Measurements from ENCODE around the gene XRCC3.

Gene XRCC3

GRCh38 chr14:103663506-103663905 is 51.7 kb downstream of the XRCC3 start:
- no peak overlapping the region for H3K9ac ChIP-seq (ENCODE audit: low read length)
- H3K4me2 ChIP-seq (ENCODE audit: low read length), result no peak overlapping the region
- no peak overlapping the region for H3K56ac ChIP-seq (ENCODE audit: low read length)
- H3K23ac ChIP-seq (ENCODE audit: low read length), result no peak overlapping the region
- H4K5ac ChIP-seq (ENCODE audit: low read length), result no peak overlapping the region
- no peak overlapping the region for H3K27ac ChIP-seq (ENCODE audit: low read depth, low read length)
- H3K4me1 ChIP-seq (ENCODE audit: control insufficient read depth, low read depth, low read length), result no peaks in the 10 kb centered on the region
- no peak for DNase-seq
- no peak overlapping the region for H2BK15ac ChIP-seq (replicated peaks; ENCODE audit: low read depth)
- no peak overlapping the region for H3K4me3 ChIP-seq (ENCODE audit: low read length)
- H3K79me2 ChIP-seq (ENCODE audit: control insufficient read depth, insufficient read depth, low read length), result peaks cover 2% of the 10 kb centered on the region
- no peak overlapping the region for H2BK120ac ChIP-seq (ENCODE audit: low read depth, low read length)
- H4K8ac ChIP-seq (ENCODE audit: low read depth, low read length), result no peak overlapping the region
- H3K36me3 ChIP-seq (ENCODE audit: control insufficient read depth, insufficient read depth, low read length), result peaks cover 16% of the 10 kb centered on the region
- no peak overlapping the region for H2AK5ac ChIP-seq (ENCODE audit: low read length)
- H3K79me1 ChIP-seq (ENCODE audit: low read length), result peaks cover 16% of the 10 kb centered on the region
- no peak overlapping the region for H3K18ac ChIP-seq (ENCODE audit: low read length)
- WGBS (ENCODE audit: extremely low coverage, insufficient coverage, low lambda C conversion rate), result no CpG with 5 or more reads among the region's 13 CpGs
- no peak overlapping the region for H3K4ac ChIP-seq (ENCODE audit: low read depth, low read length)
- no peak overlapping the region for H2BK5ac ChIP-seq (ENCODE audit: low read length)
- H3K27me3 ChIP-seq (ENCODE audit: insufficient read depth, low read length, poor library complexity), result no peaks in the 10 kb centered on the region

DNA sequence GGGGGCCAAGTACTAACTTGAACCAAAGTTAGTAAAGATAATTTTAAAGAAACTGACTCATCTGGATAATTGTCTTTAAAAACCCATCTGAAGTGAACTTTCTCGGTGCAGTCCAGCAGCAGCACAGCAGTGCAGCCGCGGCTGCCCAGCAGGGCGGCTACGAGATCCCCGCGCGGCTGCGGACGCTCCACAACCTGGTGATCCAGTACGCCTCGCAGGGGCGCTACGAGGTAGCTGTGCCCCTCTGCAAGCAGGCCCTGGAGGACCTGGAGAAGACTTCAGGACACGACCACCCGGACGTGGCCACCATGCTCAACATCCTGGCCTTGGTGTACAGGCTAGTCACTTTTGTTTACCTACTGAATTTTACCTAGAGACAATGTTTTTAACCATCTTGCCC is 52.7 kb downstream of the XRCC3 start:
- H2BK5ac ChIP-seq (ENCODE audit: low read length), result no peak overlapping the region
- H2AK5ac ChIP-seq (ENCODE audit: low read length), result no peak overlapping the region
- no peak overlapping the region for H3K18ac ChIP-seq (ENCODE audit: low read length)
- no peak overlapping the region for H4K5ac ChIP-seq (ENCODE audit: low read length)
- peaks cover 4% of the 10 kb centered on the region for H3K79me2 ChIP-seq (ENCODE audit: control insufficient read depth, insufficient read depth, low read length)
- no peak overlapping the region for H3K56ac ChIP-seq (ENCODE audit: low read length)
- no peak overlapping the region for H3K23ac ChIP-seq (ENCODE audit: low read length)
- H3K4me1 ChIP-seq (ENCODE audit: control insufficient read depth, low read depth, low read length), result no peaks in the 10 kb centered on the region
- no peak overlapping the region for H2BK15ac ChIP-seq (replicated peaks; ENCODE audit: low read depth)
- no CpG with 5 or more reads among the region's 17 CpGs for WGBS (ENCODE audit: extremely low coverage, insufficient coverage, low lambda C conversion rate)
- no peak overlapping the region for H4K8ac ChIP-seq (ENCODE audit: low read depth, low read length)
- no peak overlapping the region for H3K4me2 ChIP-seq (ENCODE audit: low read length)
- no peak overlapping the region for H3K9ac ChIP-seq (ENCODE audit: low read length)
- no peak overlapping the region for H3K4me3 ChIP-seq (ENCODE audit: low read length)
- no peak overlapping the region for H3K4ac ChIP-seq (ENCODE audit: low read depth, low read length)
- no peak for DNase-seq
- peaks cover 15% of the 10 kb centered on the region for H3K79me1 ChIP-seq (ENCODE audit: low read length)
- no peaks in the 10 kb centered on the region for H3K27me3 ChIP-seq (ENCODE audit: insufficient read depth, low read length, poor library complexity)
- H2BK120ac ChIP-seq (ENCODE audit: low read depth, low read length), result no peak overlapping the region
- H3K36me3 ChIP-seq (ENCODE audit: control insufficient read depth, insufficient read depth, low read length), result peaks cover 18% of the 10 kb centered on the region
- H3K27ac ChIP-seq (ENCODE audit: low read depth, low read length), result no peak overlapping the region

- Histone ChIP-seq H3K79me2 (ENCODE audit: control insufficient read depth, insufficient read depth, low read length) (peaks cover 4% of the 10 kb centered on the region), H3K18ac (ENCODE audit: low read length) (no peak overlapping the region), H4K5ac (ENCODE audit: low read length) (no peak overlapping the region), H3K4ac (ENCODE audit: low read depth, low read length) (no peak overlapping the region), H3K79me1 (ENCODE audit: low read length) (peaks cover 18% of the 10 kb centered on the region), H3K4me2 (ENCODE audit: low read length) (no peak overlapping the region), H3K36me3 (ENCODE audit: control insufficient read depth, insufficient read depth, low read length) (peaks cover 20% of the 10 kb centered on the region), H2BK120ac (ENCODE audit: low read depth, low read length) (no peak overlapping the region), H2BK15ac (replicated peaks; ENCODE audit: low read depth) (no peak overlapping the region), H4K8ac (ENCODE audit: low read depth, low read length) (no peak overlapping the region), H3K27ac (ENCODE audit: low read depth, low read length) (no peak overlapping the region), H3K9ac (ENCODE audit: low read length) (no peak overlapping the region), H3K23ac (ENCODE audit: low read length) (no peak overlapping the region), H3K56ac (ENCODE audit: low read length) (no peak overlapping the region), H3K4me1 (ENCODE audit: control insufficient read depth, low read depth, low read length) (no peaks in the 10 kb centered on the region), H2AK5ac (ENCODE audit: low read length) (no peak overlapping the region), H3K4me3 (ENCODE audit: low read length) (no peak overlapping the region), H2BK5ac (ENCODE audit: low read length) (no peak overlapping the region), H3K27me3 (ENCODE audit: insufficient read depth, low read length, poor library complexity) (no peaks in the 10 kb centered on the region)
- DNase-seq, result no peak
- WGBS (ENCODE audit: extremely low coverage, insufficient coverage, low lambda C conversion rate), result no CpG with 5 or more reads among the region's 10 CpGs
Observed at GRCh38 chr14:103662029-103662428, 53.2 kb downstream of the XRCC3 start.

GRCh38 chr14:103659631-103660030 is 55.6 kb downstream of the XRCC3 start:
- H3K56ac ChIP-seq (ENCODE audit: low read length), result no peak overlapping the region
- no peak overlapping the region for H2BK15ac ChIP-seq (replicated peaks; ENCODE audit: low read depth)
- H2BK5ac ChIP-seq (ENCODE audit: low read length), result no peak overlapping the region
- peaks cover 22% of the 10 kb centered on the region for H3K79me1 ChIP-seq (ENCODE audit: low read length)
- H3K4ac ChIP-seq (ENCODE audit: low read depth, low read length), result no peak overlapping the region
- H3K79me2 ChIP-seq (ENCODE audit: control insufficient read depth, insufficient read depth, low read length), result peaks cover 7% of the 10 kb centered on the region
- H2AK5ac ChIP-seq (ENCODE audit: low read length), result no peak overlapping the region
- H3K4me1 ChIP-seq (ENCODE audit: control insufficient read depth, low read depth, low read length), result no peaks in the 10 kb centered on the region
- H3K18ac ChIP-seq (ENCODE audit: low read length), result no peak overlapping the region
- H4K8ac ChIP-seq (ENCODE audit: low read depth, low read length), result no peak overlapping the region
- no CpG with 5 or more reads among the region's 7 CpGs for WGBS (ENCODE audit: extremely low coverage, insufficient coverage, low lambda C conversion rate)
- H2BK120ac ChIP-seq (ENCODE audit: low read depth, low read length), result no peak overlapping the region
- no peaks in the 10 kb centered on the region for H3K27me3 ChIP-seq (ENCODE audit: insufficient read depth, low read length, poor library complexity)
- H4K5ac ChIP-seq (ENCODE audit: low read length), result no peak overlapping the region
- no peak overlapping the region for H3K4me2 ChIP-seq (ENCODE audit: low read length)
- no peak overlapping the region for H3K23ac ChIP-seq (ENCODE audit: low read length)
- no peak overlapping the region for H3K9ac ChIP-seq (ENCODE audit: low read length)
- no peak for DNase-seq
- no peak overlapping the region for H3K27ac ChIP-seq (ENCODE audit: low read depth, low read length)
- peaks cover 26% of the 10 kb centered on the region for H3K36me3 ChIP-seq (ENCODE audit: control insufficient read depth, insufficient read depth, low read length)
- no peak overlapping the region for H3K4me3 ChIP-seq (ENCODE audit: low read length)

GRCh38 chr14:103657471-103657870 is 57.8 kb downstream of the XRCC3 start:
- Histone ChIP-seq H3K9ac (ENCODE audit: low read length) (no peak overlapping the region), H3K27me3 (ENCODE audit: insufficient read depth, low read length, poor library complexity) (no peaks in the 10 kb centered on the region), H3K4me2 (ENCODE audit: low read length) (no peak overlapping the region), H3K4me3 (ENCODE audit: low read length) (no peak overlapping the region), H3K79me2 (ENCODE audit: control insufficient read depth, insufficient read depth, low read length) (peaks cover 16% of the 10 kb centered on the region), H4K8ac (ENCODE audit: low read depth, low read length) (no peak overlapping the region), H3K4me1 (ENCODE audit: control insufficient read depth, low read depth, low read length) (no peaks in the 10 kb centered on the region), H3K18ac (ENCODE audit: low read length) (no peak overlapping the region), H3K36me3 (ENCODE audit: control insufficient read depth, insufficient read depth, low read length) (peaks cover 21% of the 10 kb centered on the region), H3K56ac (ENCODE audit: low read length) (no peak overlapping the region), H2BK15ac (replicated peaks; ENCODE audit: low read depth) (no peak overlapping the region), H2BK120ac (ENCODE audit: low read depth, low read length) (no peak overlapping the region), H3K27ac (ENCODE audit: low read depth, low read length) (no peak overlapping the region), H3K79me1 (ENCODE audit: low read length) (peaks cover 25% of the 10 kb centered on the region), H2BK5ac (ENCODE audit: low read length) (no peak overlapping the region), H3K4ac (ENCODE audit: low read depth, low read length) (no peak overlapping the region), H3K23ac (ENCODE audit: low read length) (no peak overlapping the region), H2AK5ac (ENCODE audit: low read length) (no peak overlapping the region), H4K5ac (ENCODE audit: low read length) (no peak overlapping the region)
- DNase-seq, result no peak
- WGBS (ENCODE audit: extremely low coverage, insufficient coverage, low lambda C conversion rate), result no CpG with 5 or more reads among the region's 13 CpGs

- Histone ChIP-seq H3K79me1 (ENCODE audit: low read length) (peaks cover 23% of the 10 kb centered on the region), H2BK120ac (ENCODE audit: low read depth, low read length) (no peak overlapping the region), H3K56ac (ENCODE audit: low read length) (no peak overlapping the region), H2BK15ac (replicated peaks; ENCODE audit: low read depth) (no peak overlapping the region), H3K36me3 (ENCODE audit: control insufficient read depth, insufficient read depth, low read length) (peaks cover 17% of the 10 kb centered on the region), H3K4me2 (ENCODE audit: low read length) (no peak overlapping the region), H3K4me1 (ENCODE audit: control insufficient read depth, low read depth, low read length) (no peaks in the 10 kb centered on the region), H3K27me3 (ENCODE audit: insufficient read depth, low read length, poor library complexity) (no peaks in the 10 kb centered on the region), H3K9ac (ENCODE audit: low read length) (no peak overlapping the region), H4K8ac (ENCODE audit: low read depth, low read length) (no peak overlapping the region), H3K4me3 (ENCODE audit: low read length) (no peak overlapping the region), H2BK5ac (ENCODE audit: low read length) (no peak overlapping the region), H3K18ac (ENCODE audit: low read length) (no peak overlapping the region), H3K79me2 (ENCODE audit: control insufficient read depth, insufficient read depth, low read length) (peaks cover 22% of the 10 kb centered on the region), H3K23ac (ENCODE audit: low read length) (no peak overlapping the region), H2AK5ac (ENCODE audit: low read length) (no peak overlapping the region), H3K27ac (ENCODE audit: low read depth, low read length) (no peak overlapping the region), H3K4ac (ENCODE audit: low read depth, low read length) (no peak overlapping the region), H4K5ac (ENCODE audit: low read length) (no peak overlapping the region)
- no peak for DNase-seq
- no CpG with 5 or more reads among the region's 1 CpG for WGBS (ENCODE audit: extremely low coverage, insufficient coverage, low lambda C conversion rate)
Observed at GRCh38 chr14:103656756-103657133, 58.5 kb downstream of the XRCC3 start.

Data from mesendoderm (in vitro differentiated cells).